NT2/D1 (cell line): ENCODE measurements around the gene NLRP6.

ENCODE experiments used
- SUZ12 ChIP-seq: IDR thresholded peaks from 2 replicates; pipeline ENCODE4 v1.6.1; 2011; ENCODE audit not compliant: insufficient read length, insufficient read depth; ENCODE audit errors: extremely low read depth
- YY1 ChIP-seq: IDR thresholded peaks from 2 replicates; pipeline ENCODE4 v1.6.1; 2011; ENCODE audit not compliant: insufficient read length, insufficient read depth
- ZNF274 ChIP-seq: IDR thresholded peaks from 2 replicates; pipeline ENCODE4 v1.6.1; 2011; ENCODE audit warnings: mild to moderate bottlenecking, low read depth, low read length

- TF ChIP-seq ZNF274 (no peak), SUZ12 (no peak), YY1 (no peak)
These were observed 10.7 kb upstream of the NLRP6 start for GRCh38 chr11:267491-267994.
